ENCODE measurements around the gene PLSCR2.

DNA sequence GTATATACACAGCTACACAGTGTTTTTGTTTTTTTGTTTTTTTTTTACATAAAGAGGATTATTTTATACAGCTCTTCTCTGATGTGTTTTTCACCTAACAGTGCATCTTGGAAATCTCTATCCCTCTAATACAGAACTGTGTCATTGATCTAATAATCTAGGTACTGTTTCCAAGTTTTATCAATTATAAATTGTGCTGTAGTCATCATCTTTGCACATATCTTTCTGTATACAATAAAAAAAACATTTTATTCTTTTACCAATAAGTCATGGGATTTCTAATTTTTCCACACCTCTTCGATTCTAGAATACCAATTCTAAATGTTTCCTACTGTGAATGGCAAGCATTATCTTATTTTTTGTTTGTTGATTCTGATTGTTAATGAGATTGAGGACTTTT is 1.7 kb upstream of the PLSCR2 start:
- TF ChIP-seq, protein P1, sequence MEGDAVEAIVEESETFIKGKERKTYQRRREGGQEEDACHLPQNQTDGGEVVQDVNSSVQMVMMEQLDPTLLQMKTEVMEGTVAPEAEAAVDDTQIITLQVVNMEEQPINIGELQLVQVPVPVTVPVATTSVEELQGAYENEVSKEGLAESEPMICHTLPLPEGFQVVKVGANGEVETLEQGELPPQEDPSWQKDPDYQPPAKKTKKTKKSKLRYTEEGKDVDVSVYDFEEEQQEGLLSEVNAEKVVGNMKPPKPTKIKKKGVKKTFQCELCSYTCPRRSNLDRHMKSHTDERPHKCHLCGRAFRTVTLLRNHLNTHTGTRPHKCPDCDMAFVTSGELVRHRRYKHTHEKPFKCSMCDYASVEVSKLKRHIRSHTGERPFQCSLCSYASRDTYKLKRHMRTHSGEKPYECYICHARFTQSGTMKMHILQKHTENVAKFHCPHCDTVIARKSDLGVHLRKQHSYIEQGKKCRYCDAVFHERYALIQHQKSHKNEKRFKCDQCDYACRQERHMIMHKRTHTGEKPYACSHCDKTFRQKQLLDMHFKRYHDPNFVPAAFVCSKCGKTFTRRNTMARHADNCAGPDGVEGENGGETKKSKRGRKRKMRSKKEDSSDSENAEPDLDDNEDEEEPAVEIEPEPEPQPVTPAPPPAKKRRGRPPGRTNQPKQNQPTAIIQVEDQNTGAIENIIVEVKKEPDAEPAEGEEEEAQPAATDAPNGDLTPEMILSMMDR (IDR thresholded peaks at IDR 0.05), result no peak
- TF ChIP-seq POLR2A (IDR thresholded peaks at IDR 0.05), result no peak

Data from right lobe of liver (tissue), 4 donors.